ENCODE data around the gene NPHP1. TPM values are rescaled to one million over a fixed set of nuclear protein-coding genes. Genes with fewer than 3 reads are reported as not detected.
"Not testable (repeated sequence)": the region's sequence is repeated elsewhere in the genome, so short reads cannot be mapped to it uniquely, and the experiment has no call there.

NPHP1 gene
- total and polyA plus RNA-seq, 4 donors, result 0.33 to 0.88 (median 0.35) TPM

GRCh38 chr2:110099038-110099425, 105.8 kb downstream of the NPHP1 start:
- peaks cover 0 to 3% (median under 1%) of the 10 kb centered on the region in 4 donors for H3K4me1 ChIP-seq (ENCODE audit: control insufficient read depth in 4 of 4, insufficient read depth in 4 of 4, low read length in 3 of 4)
- no peaks in the 10 kb centered on the region for H3K9me3 ChIP-seq (ENCODE audit: control insufficient read depth in 4 of 4, low read length in 3 of 4)
- no peak overlapping the region for H3K27ac ChIP-seq (ENCODE audit: low read depth in 1 of 2, low read length in 2 of 2)
- no peak for TF ChIP-seq ZBTB33 (IDR thresholded peaks at IDR 0.05)
- H3K27me3 ChIP-seq (ENCODE audit: control insufficient read depth in 4 of 4, insufficient read depth in 4 of 4, low read length in 3 of 4), result no peaks in the 10 kb centered on the region
- no peak overlapping the region for H3K9ac ChIP-seq (ENCODE audit: low read depth in 1 of 2, low read length in 2 of 2)
- 87% methylated on average over 6 of the region's 6 CpGs for WGBS
- H3K36me3 ChIP-seq (ENCODE audit: control insufficient read depth in 4 of 4, insufficient read depth in 3 of 4, low read depth in 1 of 4, low read length in 3 of 4), result no peaks in the 10 kb centered on the region
- H3K4me3 ChIP-seq (ENCODE audit: low read depth in 1 of 3, low read length in 3 of 3), result no peak overlapping the region
- DNase-seq (ENCODE audit: low spot score), result peak; percentile 21

- Histone ChIP-seq H3K4me1 (ENCODE audit: control insufficient read depth in 4 of 4, insufficient read depth in 4 of 4, low read length in 3 of 4) (peaks cover 0 to 3% (median under 1%) of the 10 kb centered on the region in 4 donors), H3K27me3 (ENCODE audit: control insufficient read depth in 4 of 4, insufficient read depth in 4 of 4, low read length in 3 of 4) (no peaks in the 10 kb centered on the region), H3K9ac (ENCODE audit: low read depth in 1 of 2, low read length in 2 of 2) (no peak overlapping the region), H3K36me3 (ENCODE audit: control insufficient read depth in 4 of 4, insufficient read depth in 3 of 4, low read depth in 1 of 4, low read length in 3 of 4) (no peaks in the 10 kb centered on the region), H3K4me3 (ENCODE audit: low read depth in 1 of 3, low read length in 3 of 3) (no peak overlapping the region), H3K27ac (ENCODE audit: low read depth in 1 of 2, low read length in 2 of 2) (no peak overlapping the region), H3K9me3 (ENCODE audit: control insufficient read depth in 4 of 4, low read length in 3 of 4) (no peaks in the 10 kb centered on the region)
- TF ChIP-seq NR2F2 (IDR thresholded peaks at IDR 0.05) (no peak), HNF4G (IDR thresholded peaks at IDR 0.05) (no peak), RAD21 (IDR thresholded peaks at IDR 0.05) (no peak)
- 80% methylated on average over 14 of the region's 14 CpGs for WGBS
- peak; percentile 19 for DNase-seq (ENCODE audit: low spot score)
Measured at GRCh38 chr2:110097506-110098220, 107.2 kb downstream of the NPHP1 start.

- Histone ChIP-seq H3K4me1 (ENCODE audit: control insufficient read depth in 4 of 4, insufficient read depth in 4 of 4, low read length in 3 of 4) (peaks cover 0 to 3% (median under 1%) of the 10 kb centered on the region in 4 donors), H3K36me3 (ENCODE audit: control insufficient read depth in 4 of 4, insufficient read depth in 3 of 4, low read depth in 1 of 4, low read length in 3 of 4) (no peaks in the 10 kb centered on the region), H3K9ac (ENCODE audit: low read depth in 1 of 2, low read length in 2 of 2) (no peak overlapping the region), H3K27ac (ENCODE audit: low read depth in 1 of 2, low read length in 2 of 2) (no peak overlapping the region), H3K9me3 (ENCODE audit: control insufficient read depth in 4 of 4, low read length in 3 of 4) (no peaks in the 10 kb centered on the region), H3K27me3 (ENCODE audit: control insufficient read depth in 4 of 4, insufficient read depth in 4 of 4, low read length in 3 of 4) (no peaks in the 10 kb centered on the region), H3K4me3 (ENCODE audit: low read depth in 1 of 3, low read length in 3 of 3) (no peak overlapping the region)
- DNase-seq (ENCODE audit: low spot score), result peak; percentile 10
- TF ChIP-seq YY1 (IDR thresholded peaks at IDR 0.05), result no peak
- 86% methylated on average over 8 of the region's 8 CpGs for WGBS
Measured at GRCh38 chr2:110095994-110096633, 108.7 kb downstream of the NPHP1 start.

- DNase-seq (ENCODE audit: low spot score); H3K4me3 ChIP-seq (ENCODE audit: low read depth in 1 of 3, low read length in 3 of 3); H3K27me3 ChIP-seq (ENCODE audit: control insufficient read depth in 4 of 4, insufficient read depth in 4 of 4, low read length in 3 of 4); H3K9ac ChIP-seq (ENCODE audit: low read depth in 1 of 2, low read length in 2 of 2); H3K9me3 ChIP-seq (ENCODE audit: control insufficient read depth in 4 of 4, low read length in 3 of 4); H3K36me3 ChIP-seq (ENCODE audit: control insufficient read depth in 4 of 4, insufficient read depth in 3 of 4, low read depth in 1 of 4, low read length in 3 of 4); H3K4me1 ChIP-seq (ENCODE audit: control insufficient read depth in 4 of 4, insufficient read depth in 4 of 4, low read length in 3 of 4); H3K27ac ChIP-seq (ENCODE audit: low read depth in 1 of 2, low read length in 2 of 2): not testable (repeated sequence)
- 47% methylated on average over 5 of the region's 6 CpGs for WGBS
Measured at GRCh38 chr2:110094884-110095534, 109.8 kb downstream of the NPHP1 start.

- not testable (repeated sequence) for H3K4me1 ChIP-seq (ENCODE audit: control insufficient read depth in 4 of 4, insufficient read depth in 4 of 4, low read length in 3 of 4); H3K27me3 ChIP-seq (ENCODE audit: control insufficient read depth in 4 of 4, insufficient read depth in 4 of 4, low read length in 3 of 4); H3K9ac ChIP-seq (ENCODE audit: low read depth in 1 of 2, low read length in 2 of 2); H3K4me3 ChIP-seq (ENCODE audit: low read depth in 1 of 3, low read length in 3 of 3); H3K36me3 ChIP-seq (ENCODE audit: control insufficient read depth in 4 of 4, insufficient read depth in 3 of 4, low read depth in 1 of 4, low read length in 3 of 4); H3K27ac ChIP-seq (ENCODE audit: low read depth in 1 of 2, low read length in 2 of 2); H3K9me3 ChIP-seq (ENCODE audit: control insufficient read depth in 4 of 4, low read length in 3 of 4); DNase-seq (ENCODE audit: low spot score)
- WGBS, result no CpG with 5 or more reads among the region's 6 CpGs
Measured at GRCh38 chr2:110093924-110094323, 110.9 kb downstream of the NPHP1 start.

GRCh38 chr2:110090164-110090563, 114.6 kb downstream of the NPHP1 start:
- H3K4me3 ChIP-seq (ENCODE audit: low read depth in 1 of 3, low read length in 3 of 3); H3K4me1 ChIP-seq (ENCODE audit: control insufficient read depth in 4 of 4, insufficient read depth in 4 of 4, low read length in 3 of 4); H3K9ac ChIP-seq (ENCODE audit: low read depth in 1 of 2, low read length in 2 of 2); H3K36me3 ChIP-seq (ENCODE audit: control insufficient read depth in 4 of 4, insufficient read depth in 3 of 4, low read depth in 1 of 4, low read length in 3 of 4); DNase-seq (ENCODE audit: low spot score); H3K27me3 ChIP-seq (ENCODE audit: control insufficient read depth in 4 of 4, insufficient read depth in 4 of 4, low read length in 3 of 4); H3K27ac ChIP-seq (ENCODE audit: low read depth in 1 of 2, low read length in 2 of 2); H3K9me3 ChIP-seq (ENCODE audit: control insufficient read depth in 4 of 4, low read length in 3 of 4): not testable (repeated sequence)
- WGBS, result 52% methylated on average over 2 of the region's 4 CpGs

GRCh38 chr2:110083757-110084156, 121.1 kb downstream of the NPHP1 start:
- not testable (repeated sequence) for H3K36me3 ChIP-seq (ENCODE audit: control insufficient read depth in 4 of 4, insufficient read depth in 3 of 4, low read depth in 1 of 4, low read length in 3 of 4); H3K27ac ChIP-seq (ENCODE audit: low read depth in 1 of 2, low read length in 2 of 2); H3K27me3 ChIP-seq (ENCODE audit: control insufficient read depth in 4 of 4, insufficient read depth in 4 of 4, low read length in 3 of 4); H3K9ac ChIP-seq (ENCODE audit: low read depth in 1 of 2, low read length in 2 of 2); DNase-seq (ENCODE audit: low spot score); H3K4me3 ChIP-seq (ENCODE audit: low read depth in 1 of 3, low read length in 3 of 3); H3K4me1 ChIP-seq (ENCODE audit: control insufficient read depth in 4 of 4, insufficient read depth in 4 of 4, low read length in 3 of 4); H3K9me3 ChIP-seq (ENCODE audit: control insufficient read depth in 4 of 4, low read length in 3 of 4)
- no CpG with 5 or more reads among the region's 2 CpGs for WGBS
